Left renal cortex interstitium (tissue), 4 donors: ENCODE data around the gene QRFP. TPM values are rescaled to one million over a fixed set of nuclear protein-coding genes. Genes with fewer than 3 reads are reported as not detected.

Experiments
- DNase-seq, 4 donors: peaks; one replicate each; pipeline ENCODE4 v3.0.0-alpha.2; 2013; ENCODE audit warnings: low read depth in 4 of 4, low spot score in 2 of 4, missing footprints in 1 of 4
- polyA plus RNA-seq, 4 donors: library from polyadenylated mRNA; unstranded; fragments of 120-200 nt; gene quantifications; one replicate each; pipeline ENCODE4 v1.2.1, GENCODE V29; 2013; ENCODE audit not compliant: insufficient read length in 4 of 4

Gene QRFP
- polyA plus RNA-seq, 4 donors: 0.32 to 0.81 (median 0.49) TPM

DNA sequence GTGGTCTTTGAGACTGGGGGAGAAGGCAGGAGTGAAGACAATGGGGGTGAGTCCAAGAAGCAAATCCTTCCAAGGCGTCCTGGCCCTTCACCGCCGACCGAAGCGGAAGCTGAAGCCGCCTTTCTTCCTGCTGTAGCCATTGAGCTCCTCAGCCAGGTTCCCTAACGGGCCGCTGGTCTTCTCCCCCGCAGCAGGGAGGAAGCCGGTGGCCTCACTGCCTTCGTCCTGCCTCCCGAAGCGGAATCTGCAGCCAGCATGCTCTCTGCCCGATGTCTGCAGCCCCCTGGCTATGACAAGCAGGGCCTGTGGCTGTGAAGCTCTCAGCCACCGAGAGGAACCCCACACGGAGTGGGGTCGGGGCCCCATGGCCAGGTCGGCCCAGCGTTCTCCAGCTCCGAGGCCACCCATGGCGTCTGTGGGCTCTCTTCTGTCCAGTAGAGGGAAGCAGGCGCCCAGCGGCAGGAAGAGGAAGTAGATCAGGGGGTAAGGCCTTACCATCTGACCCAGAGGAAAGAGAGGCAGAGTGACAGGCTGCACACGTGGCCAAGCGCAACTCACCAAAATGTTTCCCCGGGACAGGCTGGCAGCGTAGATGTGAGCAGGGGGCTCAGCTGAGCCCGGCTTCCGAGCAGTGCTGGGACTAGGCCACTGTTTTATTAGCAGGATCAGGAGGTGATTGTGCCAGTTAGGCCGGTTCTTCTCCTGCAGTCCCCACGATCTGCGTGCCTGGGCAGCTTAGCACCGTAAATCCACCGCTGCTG, 3.1 kb downstream of the QRFP start:
- no peak for DNase-seq

DNA sequence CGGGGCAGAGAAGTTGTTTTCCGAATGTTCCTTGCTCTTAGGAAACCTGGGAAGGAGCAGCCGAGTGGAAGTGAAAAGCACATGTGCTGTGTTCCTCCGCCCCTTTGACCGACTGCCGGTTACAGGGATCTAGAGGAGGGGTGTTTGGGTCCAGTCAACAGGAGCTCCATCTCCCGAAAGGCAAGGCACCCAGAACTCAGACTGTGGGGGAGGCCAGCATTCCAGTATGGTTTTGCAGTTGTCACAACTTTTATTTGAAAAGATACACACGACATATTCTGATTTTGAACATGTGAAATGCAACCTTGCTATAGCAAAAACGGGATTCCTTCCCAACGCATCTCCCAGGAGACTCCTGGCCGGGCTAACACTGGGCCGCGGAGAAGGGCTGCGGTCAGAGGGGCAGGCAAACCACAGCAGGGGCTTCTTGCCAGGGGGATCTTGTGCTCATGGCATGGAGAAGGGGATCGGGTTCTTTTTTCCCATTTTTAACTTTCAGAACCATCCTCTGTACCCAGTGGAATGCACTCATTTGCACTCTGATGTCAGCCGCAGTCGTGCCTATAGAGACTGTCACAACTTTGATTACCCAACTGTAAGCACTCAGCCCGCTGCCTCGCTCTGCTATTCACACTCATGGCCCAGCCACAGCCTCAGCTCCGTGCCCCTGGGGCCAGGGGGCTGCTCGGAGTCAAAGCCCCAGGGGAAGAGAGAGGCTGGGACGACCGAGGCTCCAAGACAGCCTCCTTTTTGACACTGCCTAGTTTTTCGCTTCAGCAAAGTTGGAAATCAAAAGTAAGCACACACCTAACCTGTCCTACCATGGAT, 3.9 kb downstream of the QRFP start:
- no peak for DNase-seq

DNA sequence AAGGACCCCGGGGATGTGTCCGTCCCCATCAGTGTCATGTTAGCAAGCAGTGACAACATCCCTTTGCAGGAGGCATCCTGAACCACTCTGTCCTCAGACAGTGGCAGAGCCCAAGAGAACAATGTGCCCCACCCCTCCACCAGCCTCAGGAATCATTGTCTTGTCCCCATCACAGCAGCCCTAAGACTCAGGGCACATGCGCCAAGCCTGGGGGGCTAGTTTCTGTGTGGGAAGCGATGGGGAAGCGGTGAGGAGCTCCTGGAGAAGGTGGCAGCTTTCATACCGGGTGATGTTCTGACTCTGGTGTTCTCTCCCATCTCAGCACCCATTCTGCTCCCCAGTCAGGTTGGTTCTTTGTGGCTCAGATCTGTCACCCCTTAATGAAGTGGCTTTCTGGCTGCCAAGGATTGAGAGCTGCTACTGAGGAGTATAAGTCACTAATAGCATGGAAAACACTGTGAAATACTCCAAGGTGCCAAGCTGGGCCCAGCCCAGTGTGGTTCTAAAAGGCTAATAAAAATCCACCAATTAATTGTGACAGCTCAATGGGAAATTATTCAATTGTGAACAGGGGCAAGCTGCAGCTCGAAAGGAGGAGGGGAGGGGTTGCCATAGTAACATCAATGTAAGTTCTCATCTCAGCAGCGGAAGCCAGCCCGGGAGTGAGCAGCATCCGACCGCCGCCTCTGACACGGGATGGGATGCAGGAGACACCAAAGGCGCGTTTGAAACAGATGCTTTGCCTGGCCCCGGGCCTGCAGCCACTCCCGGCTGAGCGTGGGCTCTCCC, 4.7 kb downstream of the QRFP start:
- DNase-seq: no peak

DNA sequence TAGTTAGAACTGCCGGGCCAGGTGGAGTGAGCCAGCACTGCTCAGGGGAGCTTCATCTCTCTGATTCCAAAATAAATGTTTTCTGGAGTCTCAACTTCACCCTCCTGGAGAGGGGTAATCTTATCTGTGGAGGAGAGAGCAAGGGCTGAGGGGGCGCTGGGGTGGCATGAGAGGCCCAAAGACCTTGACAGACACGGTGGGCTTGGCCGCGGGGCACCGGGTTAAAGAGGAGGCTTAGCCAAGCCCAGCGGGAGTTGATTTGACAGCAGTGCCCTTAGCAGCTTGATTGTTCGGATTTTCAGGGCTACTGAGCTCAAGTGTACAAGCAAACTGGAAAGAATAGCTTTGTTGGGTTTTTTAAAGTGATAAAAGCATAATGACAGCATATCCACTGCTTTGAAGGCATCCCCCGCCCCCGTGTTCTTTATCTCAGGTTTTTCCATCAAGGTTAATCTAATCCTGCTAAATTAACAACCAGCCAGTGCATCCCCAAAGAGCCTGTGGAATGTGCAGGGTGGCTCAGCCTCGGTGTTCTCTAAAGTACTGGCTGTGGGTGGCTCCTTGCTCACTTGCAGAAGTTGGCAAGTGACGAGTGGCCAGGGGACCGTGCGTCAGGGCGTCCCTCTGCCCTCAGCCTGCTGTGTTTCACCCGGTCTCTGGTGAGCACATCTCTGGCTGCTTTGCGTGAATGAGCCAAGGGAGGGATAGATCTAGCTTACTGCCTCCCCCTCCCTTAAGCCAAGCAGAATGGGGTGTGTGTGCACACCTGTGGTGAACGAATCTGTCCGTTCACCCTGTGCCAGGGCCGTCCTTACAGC, 5.5 kb downstream of the QRFP start:
- no peak for DNase-seq

DNA sequence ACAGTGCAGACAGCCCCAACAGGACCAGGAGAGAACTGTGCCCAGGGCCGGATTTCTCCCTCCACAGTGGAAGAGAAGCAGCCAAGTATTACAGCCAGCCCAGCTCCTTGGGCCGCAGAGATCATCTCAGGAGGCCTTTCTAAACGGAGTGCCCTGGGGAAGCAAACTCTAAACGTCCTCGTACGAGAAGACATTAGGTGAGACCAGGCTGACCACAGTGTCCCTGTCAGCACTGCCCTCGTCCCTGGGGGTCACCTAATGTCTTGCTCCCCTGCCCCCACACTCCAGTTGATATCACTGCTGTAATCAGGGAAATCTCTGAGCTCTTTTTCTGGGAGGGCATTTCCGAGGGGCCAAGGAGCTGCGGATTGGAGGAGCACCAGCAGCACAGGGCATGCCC, 6.5 kb downstream of the QRFP start:
- no peak for DNase-seq

DNA sequence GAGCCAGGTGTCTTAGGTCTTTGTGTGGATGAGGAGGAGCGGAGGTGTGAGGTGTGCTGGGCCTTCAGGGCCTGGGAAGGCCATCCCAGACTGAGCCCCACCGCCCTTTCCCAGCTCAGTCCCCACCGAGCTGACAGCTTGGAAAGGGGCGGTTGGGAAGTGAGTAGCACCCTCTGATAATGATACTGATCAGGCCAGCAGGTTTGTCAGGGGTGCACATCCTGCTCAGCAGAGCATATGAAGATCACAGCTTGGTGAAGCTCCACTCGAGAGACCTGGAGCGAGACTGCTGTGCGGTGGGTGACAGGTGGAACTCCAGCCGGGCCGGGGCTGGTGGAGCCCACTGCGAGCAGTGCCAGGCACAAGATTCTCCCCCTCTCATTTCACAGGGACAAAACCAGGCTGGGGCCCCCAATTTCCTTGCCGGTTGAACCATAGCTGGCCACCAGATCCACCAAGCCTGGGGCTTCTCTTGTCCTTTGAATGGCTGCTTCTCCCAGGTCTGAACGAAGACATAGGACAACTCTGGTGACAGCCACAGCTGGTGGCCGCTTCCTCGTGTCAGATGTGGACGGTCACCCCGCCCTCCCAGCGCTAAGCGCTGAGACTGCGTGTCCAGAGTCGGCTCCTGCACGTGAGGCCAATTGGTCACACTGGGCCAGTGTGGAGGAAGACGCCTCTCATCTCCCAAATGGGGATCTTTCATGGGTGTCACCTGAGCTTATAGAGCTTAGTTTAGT, 8.3 kb downstream of the QRFP start:
- no peak for DNase-seq

DNA sequence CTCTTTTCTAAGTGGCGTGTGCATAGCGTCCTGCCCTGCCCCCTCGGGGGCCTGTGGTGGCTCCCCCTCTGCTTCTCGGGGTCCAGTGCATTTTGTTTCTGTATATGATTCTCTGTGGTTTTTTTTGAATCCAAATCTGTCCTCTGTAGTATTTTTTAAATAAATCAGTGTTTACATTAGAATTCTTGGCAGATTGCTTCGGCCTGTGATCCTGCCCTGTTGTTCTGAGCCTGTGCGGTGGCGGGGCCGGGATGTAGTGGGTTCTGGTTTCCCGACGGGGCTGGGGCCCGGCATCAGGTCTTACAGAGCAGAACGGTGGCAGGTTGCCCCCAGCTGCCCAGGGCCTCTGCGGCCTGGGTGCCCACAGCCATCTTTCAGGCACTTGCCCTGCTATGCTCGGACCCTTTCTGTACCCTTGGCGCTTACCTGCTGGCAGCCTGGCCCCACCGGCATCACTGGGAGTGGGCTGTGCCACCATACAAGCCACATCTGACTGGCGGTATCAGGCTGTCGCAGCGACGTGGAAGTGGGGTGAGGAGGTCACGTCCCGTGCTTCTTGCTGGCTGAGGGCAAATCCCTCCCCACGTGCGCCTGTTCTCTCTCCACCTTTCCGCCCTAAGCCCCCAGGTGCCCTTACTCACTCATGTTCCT, 9.0 kb downstream of the QRFP start:
- DNase-seq: no peak

DNA sequence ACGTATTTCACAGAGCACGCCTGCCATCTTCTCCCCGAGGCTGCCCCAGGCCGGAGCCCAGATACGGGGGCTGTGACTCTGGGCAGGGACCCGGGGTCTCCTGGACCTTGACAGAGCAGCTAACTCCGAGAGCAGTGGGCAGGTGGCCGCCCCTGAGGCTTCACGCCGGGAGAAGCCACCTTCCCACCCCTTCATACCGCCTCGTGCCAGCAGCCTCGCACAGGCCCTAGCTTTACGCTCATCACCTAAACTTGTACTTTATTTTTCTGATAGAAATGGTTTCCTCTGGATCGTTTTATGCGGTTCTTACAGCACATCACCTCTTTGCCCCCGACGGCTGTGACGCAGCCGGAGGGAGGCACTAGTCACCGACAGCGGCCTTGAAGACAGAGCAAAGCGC, 9.6 kb downstream of the QRFP start:
- no peak for DNase-seq

DNA sequence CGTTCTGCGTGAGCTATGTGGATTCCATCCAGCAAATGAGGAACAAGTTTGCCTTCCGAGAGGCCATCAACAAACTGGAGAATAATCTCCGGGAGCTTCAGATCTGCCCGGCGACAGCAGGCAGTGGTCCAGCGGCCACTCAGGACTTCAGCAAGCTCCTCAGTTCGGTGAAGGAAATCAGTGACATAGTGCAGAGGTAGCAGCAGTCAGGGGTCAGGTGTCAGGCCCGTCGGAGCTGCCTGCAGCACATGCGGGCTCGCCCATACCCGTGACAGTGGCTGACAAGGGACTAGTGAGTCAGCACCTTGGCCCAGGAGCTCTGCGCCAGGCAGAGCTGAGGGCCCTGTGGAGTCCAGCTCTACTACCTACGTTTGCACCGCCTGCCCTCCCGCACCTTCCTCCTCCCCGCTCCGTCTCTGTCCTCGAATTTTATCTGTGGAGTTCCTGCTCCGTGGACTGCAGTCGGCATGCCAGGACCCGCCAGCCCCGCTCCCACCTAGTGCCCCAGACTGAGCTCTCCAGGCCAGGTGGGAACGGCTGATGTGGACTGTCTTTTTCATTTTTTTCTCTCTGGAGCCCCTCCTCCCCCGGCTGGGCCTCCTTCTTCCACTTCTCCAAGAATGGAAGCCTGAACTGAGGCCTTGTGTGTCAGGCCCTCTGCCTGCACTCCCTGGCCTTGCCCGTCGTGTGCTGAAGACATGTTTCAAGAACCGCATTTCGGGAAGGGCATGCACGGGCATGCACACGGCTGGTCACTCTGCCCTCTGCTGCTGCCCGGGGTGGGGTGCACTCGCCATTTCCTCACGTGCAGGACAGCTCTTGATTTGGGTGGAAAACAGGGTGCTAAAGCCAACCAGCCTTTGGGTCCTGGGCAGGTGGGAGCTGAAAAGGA, 10.9 kb downstream of the QRFP start:
- no peak for DNase-seq

DNA sequence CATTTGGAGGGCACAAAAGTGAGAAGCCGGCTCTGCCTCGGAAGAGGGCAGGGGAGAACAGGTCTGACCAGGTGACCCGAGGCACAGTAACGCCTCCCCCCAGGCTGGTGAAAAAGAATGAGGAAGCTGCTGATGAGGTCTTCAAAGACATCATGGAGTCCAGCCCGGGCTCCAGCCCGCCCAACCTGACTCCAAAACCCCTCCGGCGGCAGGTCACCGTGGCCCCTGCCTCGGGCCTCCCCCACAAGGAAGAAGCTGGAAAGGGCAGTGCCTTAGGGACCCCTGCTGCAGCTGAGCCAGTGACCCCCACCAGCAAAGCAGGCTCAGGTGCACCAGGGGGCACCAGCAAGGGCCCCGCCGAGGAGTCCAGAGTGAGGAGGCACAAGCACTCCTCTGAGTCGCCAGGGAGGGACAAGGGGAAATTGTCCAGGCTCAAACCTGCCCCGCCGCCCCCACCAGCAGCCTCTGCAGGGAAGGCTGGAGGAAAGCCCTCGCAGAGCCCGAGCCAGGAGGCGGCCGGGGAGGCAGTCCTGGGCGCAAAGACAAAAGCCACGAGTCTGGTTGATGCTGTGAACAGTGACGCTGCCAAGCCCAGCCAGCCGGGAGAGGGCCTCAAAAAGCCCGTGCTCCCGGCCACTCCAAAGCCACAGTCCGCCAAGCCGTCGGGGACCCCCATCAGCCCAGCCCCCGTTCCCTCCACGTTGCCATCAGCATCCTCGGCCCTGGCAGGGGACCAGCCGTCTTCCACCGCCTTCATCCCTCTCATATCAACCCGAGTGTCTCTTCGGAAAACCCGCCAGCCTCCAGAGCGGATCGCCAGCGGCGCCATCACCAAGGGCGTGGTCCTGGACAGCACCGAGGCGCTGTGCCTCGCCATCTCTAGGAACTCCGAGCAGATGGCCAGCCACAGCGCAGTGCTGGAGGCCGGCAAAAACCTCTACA, 11.8 kb downstream of the QRFP start:
- DNase-seq: no peak

DNA sequence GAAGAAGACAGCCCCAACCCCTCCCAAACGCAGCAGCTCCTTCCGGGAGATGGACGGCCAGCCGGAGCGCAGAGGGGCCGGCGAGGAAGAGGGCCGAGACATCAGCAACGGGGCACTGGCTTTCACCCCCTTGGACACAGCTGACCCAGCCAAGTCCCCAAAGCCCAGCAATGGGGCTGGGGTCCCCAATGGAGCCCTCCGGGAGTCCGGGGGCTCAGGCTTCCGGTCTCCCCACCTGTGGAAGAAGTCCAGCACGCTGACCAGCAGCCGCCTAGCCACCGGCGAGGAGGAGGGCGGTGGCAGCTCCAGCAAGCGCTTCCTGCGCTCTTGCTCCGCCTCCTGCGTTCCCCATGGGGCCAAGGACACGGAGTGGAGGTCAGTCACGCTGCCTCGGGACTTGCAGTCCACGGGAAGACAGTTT, 12.5 kb downstream of the QRFP start:
- no peak for DNase-seq

DNA sequence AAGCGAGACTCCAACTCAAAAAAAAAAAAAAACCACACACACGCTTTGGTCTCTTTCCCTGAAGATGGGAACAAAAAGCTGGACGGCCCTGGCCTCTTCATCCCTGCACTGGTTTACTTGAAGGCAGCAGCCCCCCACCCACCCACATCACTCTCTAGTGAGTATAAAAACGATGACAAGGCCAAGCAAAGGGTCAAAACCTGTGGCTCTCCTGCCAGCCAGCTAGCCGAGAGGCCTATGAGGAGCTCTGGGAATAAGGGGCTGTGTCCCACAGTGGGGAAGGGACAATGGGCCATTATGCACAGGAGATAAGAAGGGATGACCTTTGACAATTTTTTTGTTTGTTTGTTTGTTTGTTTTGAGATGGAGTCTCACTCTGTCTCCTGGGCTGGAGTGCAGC, 13.1 kb downstream of the QRFP start:
- DNase-seq: no peak

DNA sequence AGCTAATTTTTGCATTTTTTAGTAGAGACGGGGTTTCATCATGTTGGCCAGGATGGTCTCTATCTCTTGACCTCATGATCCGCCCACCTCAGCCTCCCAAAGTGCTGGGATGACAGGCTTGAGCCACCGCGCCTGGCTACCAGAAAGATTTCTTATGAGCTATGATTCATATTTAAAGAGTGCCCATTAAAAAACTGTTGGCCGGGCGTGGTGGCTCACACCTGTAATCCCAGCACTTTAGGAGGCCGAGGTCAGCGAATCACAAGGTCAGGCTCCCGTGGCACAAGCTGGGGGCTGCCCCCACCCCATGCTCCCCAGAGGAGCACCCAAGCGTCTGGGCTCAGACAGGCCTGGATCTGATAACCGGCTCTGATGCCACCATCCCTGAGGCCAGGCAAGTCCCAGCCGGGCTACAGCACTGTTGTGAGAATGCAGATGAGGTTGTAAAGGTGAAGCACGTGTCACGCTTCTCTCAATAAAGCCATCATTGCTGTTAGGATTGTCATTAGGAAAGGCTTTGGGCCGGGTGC, 13.9 kb downstream of the QRFP start:
- no peak for DNase-seq

DNA sequence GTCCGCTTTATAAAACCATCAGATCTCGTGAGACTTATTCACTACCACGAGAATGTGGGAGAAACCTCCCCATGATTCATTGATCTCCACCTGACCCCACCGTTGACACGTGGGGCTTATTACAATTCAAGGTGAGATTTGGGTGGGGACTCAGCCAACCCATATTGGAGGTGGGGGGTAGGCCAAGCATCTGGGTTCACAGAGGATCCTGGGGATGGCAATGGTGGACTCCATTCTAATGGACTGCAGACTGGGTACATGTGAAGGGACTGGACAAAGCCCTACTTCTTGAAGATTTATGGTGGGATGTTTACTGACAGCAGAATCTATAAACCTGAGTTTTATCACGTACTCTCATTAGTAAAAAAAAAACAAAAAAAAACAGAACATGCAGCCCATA, 15.1 kb downstream of the QRFP start:
- no peak for DNase-seq

DNA sequence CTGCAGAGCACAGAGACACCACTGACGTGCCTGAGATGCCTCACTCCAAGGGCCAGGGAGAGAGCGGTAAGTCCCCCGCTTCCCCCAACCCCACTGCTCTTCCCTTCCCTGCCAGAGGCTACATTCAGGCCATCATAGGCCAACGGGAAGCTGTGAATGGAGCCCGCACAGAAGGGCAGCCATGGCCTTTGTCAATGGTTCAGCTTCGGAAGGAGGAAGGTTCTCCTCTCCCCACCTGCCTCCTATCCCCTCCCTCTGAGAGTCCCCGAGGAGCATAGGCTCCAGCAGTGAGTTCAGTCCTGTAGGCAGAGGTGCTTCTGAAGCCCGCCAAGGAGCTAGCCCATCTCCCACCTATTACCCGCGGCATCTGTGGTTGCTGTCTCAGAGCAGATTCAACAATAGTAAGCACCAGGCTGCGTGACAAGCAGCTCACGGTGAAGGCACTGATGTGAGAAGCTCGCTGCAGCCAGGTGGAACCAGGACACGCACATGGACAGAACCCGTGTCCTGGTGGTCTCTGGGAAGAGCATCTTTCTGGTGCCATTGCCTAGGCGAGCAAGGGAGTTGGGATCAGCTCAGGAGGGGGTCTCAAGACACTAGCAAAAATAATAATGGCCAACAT, 15.9 kb downstream of the QRFP start:
- DNase-seq: no peak

DNA sequence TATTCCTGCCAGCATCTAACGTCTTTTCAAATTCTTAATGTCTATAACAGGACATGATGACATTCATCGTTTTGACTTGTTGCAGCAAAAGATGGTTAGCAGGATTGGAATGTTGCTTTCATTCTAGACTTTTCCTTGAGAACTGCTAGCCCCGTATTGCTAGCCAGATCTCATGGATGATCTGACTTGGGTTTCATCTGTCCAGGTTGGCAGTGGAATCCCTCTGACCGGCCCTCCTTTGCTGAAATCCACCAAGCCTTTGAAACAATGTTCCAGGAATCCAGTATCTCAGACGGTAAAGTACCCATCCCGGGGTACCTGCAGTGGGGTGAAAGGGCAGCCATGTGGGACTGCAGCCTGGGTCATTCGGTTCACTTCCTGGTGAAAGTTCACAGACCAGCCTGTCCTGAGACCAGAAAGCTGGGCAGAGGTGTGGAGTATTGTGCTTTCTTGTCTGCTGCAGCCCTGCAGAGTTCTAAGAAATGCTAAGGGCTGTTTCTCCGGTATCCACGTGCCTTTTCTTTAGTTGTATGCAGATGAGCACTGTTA, 16.7 kb downstream of the QRFP start:
- DNase-seq: no peak
